NT2/D1 (cell line): Measurements from ENCODE around the gene COL6A2.

Source experiments
- SUZ12 ChIP-seq: IDR thresholded peaks from 2 replicates; pipeline ENCODE4 v1.6.1; 2011; ENCODE audit not compliant: insufficient read length, insufficient read depth; ENCODE audit errors: extremely low read depth
- YY1 ChIP-seq: IDR thresholded peaks from 2 replicates; pipeline ENCODE4 v1.6.1; 2011; ENCODE audit not compliant: insufficient read length, insufficient read depth

DNA sequence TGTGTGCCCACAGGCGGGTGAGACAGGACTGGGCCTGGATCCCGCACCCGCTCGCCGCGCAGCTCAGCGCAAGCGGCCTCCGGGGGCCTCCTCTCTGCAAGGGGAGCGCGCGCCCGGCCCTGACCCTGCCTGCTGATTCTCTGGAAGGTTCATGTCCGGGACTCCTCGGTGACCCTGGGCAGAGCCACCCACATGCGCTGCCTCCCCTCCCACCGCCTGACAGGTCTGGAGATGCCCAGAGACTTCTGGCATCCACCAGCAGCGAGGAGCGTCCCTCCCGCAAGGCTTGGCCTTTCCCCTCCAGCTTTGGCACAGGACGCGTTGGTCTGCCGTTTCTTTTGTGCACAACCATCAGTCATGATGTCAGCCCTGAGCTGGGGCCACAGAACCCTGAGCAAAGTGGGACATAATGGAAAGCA lies 42.0 kb upstream of the COL6A2 start:
- TF ChIP-seq YY1 (no peak), SUZ12 (no peak)
